Spleen (tissue), 13 donors: ENCODE results near the gene PTMA. TPM values are rescaled to one million over a fixed set of nuclear protein-coding genes. Genes with fewer than 3 reads are reported as not detected.
"Not testable (repeated sequence)": the region's sequence is repeated elsewhere in the genome, so short reads cannot be mapped to it uniquely, and the experiment has no call there.

Experiments
- DNase-seq: peaks from one replicate; pipeline ENCODE4 v3.0.0-alpha.2; 2020
- H3K27ac ChIP-seq, 8 donors: fragments of 200-600 bp; sonication (generic) in 7 of 8; 1 replicate in 4 of 8; 2 replicates in 4 of 8; pipeline versions ENCODE4 v1.5.0 to v1.8.0; 2016 to 2021; ENCODE audit warnings: inconsistent platforms in 4 of 8, mild to moderate bottlenecking in 4 of 8, moderate library complexity in 1 of 8
- H3K27me3 ChIP-seq, 7 donors: fragments of 200-600 bp; sonication (generic) in 6 of 7; replicated peaks in 1 of 7; 1 replicate in 4 of 7; 2 replicates in 3 of 7; pipeline versions ENCODE4 v1.5.0 to v1.8.0; 2016 to 2021; ENCODE audit warnings: inconsistent platforms in 3 of 7, mild to moderate bottlenecking in 1 of 7
- H3K36me3 ChIP-seq, 6 donors: fragments of 200-600 bp; sonication (generic) in 5 of 6; 1 replicate in 4 of 6; 2 replicates in 2 of 6; pipeline versions ENCODE4 v1.5.0 to v1.8.0; 2016 to 2021; ENCODE audit warnings: inconsistent platforms in 2 of 6
- H3K4me1 ChIP-seq, 6 donors: fragments of 200-600 bp; sonication (generic) in 5 of 6; 1 replicate in 3 of 6; 2 replicates in 3 of 6; pipeline versions ENCODE4 v1.5.0 to v1.8.0; 2016 to 2021; ENCODE audit warnings: inconsistent platforms in 3 of 6
- H3K4me3 ChIP-seq, 8 donors: fragments of 200-600 bp; sonication (generic) in 7 of 8; 1 replicate in 4 of 8; 2 replicates in 4 of 8; pipeline versions ENCODE4 v1.5.0 to v1.8.0; 2016 to 2021; ENCODE audit warnings: inconsistent platforms in 4 of 8, mild to moderate bottlenecking in 4 of 8, moderate library complexity in 2 of 8
- H3K9me3 ChIP-seq, 8 donors: fragments of 200-600 bp; sonication (generic) in 7 of 8; 1 replicate in 4 of 8; 2 replicates in 4 of 8; pipeline versions ENCODE4 v1.5.0 to v1.8.0; 2016 to 2021; ENCODE audit warnings: inconsistent platforms in 4 of 8
- CTCF ChIP-seq, 11 experiments: fragments of 200-600 bp in 7 of 11; fragments of 450-650 bp in 4 of 11; sonication (generic) in 4 of 11; IDR thresholded peaks in 8 of 11; conservative IDR thresholded peaks in 3 of 11; 1 replicate in 7 of 11; 2 replicates in 4 of 11; pipeline versions ENCODE4 v1.4.0 to v1.8.0; 2016 to 2021; ENCODE audit warnings: antibody characterized with exemption in 11 of 11, inconsistent platforms in 4 of 11, mild to moderate bottlenecking in 1 of 11
- POLR2A ChIP-seq, 3 donors: fragments of 450-650 bp; IDR thresholded peaks; one replicate each; pipeline ENCODE4 v1.5.1; 2017; ENCODE audit warnings: antibody characterized with exemption in 3 of 3, mild to moderate bottlenecking in 1 of 3
- POLR2AphosphoS5 ChIP-seq, 3 donors: sonication (generic); formaldehyde crosslinking; IDR thresholded peaks; one replicate each; pipeline ENCODE4 v1.5.1; 2017; ENCODE audit warnings: antibody characterized with exemption in 3 of 3
- WGBS, 5 donors: extraction: QIAGEN DNeasy Blood & Tissue Kit in 3 of 5; methylation state at CpG; one replicate each; pipeline versions ENCODE4 v1.1.5 to v1.1.7; 2013 to 2018; 5-methylcytosine and 5-hydroxymethylcytosine counted together
- intact Hi-C: fragments of 100-400 bp; cut with DNase I; formaldehyde crosslinking; loops from one replicate; pipeline ENCODE4 v1.15.0; 2023; ENCODE audit warnings: low total_unique reads
- long read RNA-seq, 2 donors: transcript quantifications; one replicate each; lab custom pipeline, GENCODE V29; 2026
- polyA plus RNA-seq, 3 donors: library from polyadenylated mRNA; stranded (reverse); fragments of 200-250 nt; gene quantifications; one replicate each; pipeline ENCODE4 v1.2.1, GENCODE V29; 2013
- total RNA-seq, 7 donors: library from RNA; depleted of rRNA in 3 of 7; stranded (reverse); fragments of >200 nt in 3 of 7; fragmentation: NEBNext Ultra II Directional in 4 of 7; extraction: Animal tissue kit (Norgen Biotek cat#: 25700) in 4 of 7; gene quantifications; one replicate each; pipeline versions ENCODE4 v1.1.0 to v1.2.1, GENCODE V29; 2016 to 2021
- donor health status: healthy with polysubstance abuse.
- donor health status: DM: no; HTN: no; CAD: no; lungs with moderate emphysema.
- donor health status: DM: no; HTN: no; CAD: no.
- donor health status: Bipolar disorder and iron deficiency.
- donor health status: healthy.
- donor health status: DM: no; HTN: no; CAD: no.
- donor health status: DM: yes; HTN: yes; CAD: no.

The PTMA gene
- total RNA-seq = 100 to 1,000 TPM; 509 to 901 (median 767) TPM
- 1,000 to 10,000 TPM; 1,653 to 2,114 (median 1,725) TPM for polyA plus RNA-seq
- long read RNA-seq, donor 1, transcript PTMA-211 (4 exons, 621 nt) = minor isoform, 6 of 754 reads
- long read RNA-seq, donor 1, transcript PTMA-201 (5 exons, 1,212 nt) = minor isoform, 48 of 754 reads
- long read RNA-seq, donor 1, transcript PTMA-202 (5 exons, 1,221 nt) = major isoform, 556 of 754 reads
- long read RNA-seq, donor 1, partial matches to known transcripts = 85 of 754 reads
- long read RNA-seq, donor 1, other reads (novel, unspliced or antisense) = 58 of 754 reads
- long read RNA-seq, donor 2, transcript PTMA-201 (5 exons, 1,212 nt) = minor isoform, 43 of 774 reads
- long read RNA-seq, donor 2, transcript PTMA-211 (4 exons, 621 nt) = minor isoform, 7 of 774 reads
- long read RNA-seq, donor 2, transcript PTMA-202 (5 exons, 1,221 nt) = major isoform, 574 of 774 reads
- long read RNA-seq, donor 2, partial matches to known transcripts = 97 of 774 reads
- long read RNA-seq, donor 2, other reads (novel, unspliced or antisense) = 50 of 774 reads

GRCh38 chr2:231707927-231708772, at the start of gene PTMA:
Gene PTMA (plus strand): TSS chr2:231708525. CDS start chr2:231708707, 182 bp downstream.
- H3K27ac ChIP-seq = peak within 1 kb of the TSS; percentile 94 to 100 (median 100)
- 0 to 1% (median 0%) methylated on average over 9 to 97 of the region's 97 CpGs for WGBS, 5 donors
- TF ChIP-seq POLR2AphosphoS5 (IDR thresholded peaks at IDR 0.05) (peak; percentile 99 to 100 (median 100)), CTCF (IDR thresholded peaks at IDR 0.05 in 8 of 11, conservative IDR thresholded peaks at IDR 0.05 in 3 of 11) (peak in 3 of 11 experiments; percentile 13 to 52 (median 37)), POLR2A (IDR thresholded peaks at IDR 0.05) (peak; percentile 95 to 97 (median 97))
- DNase-seq = peak; percentile 100
- H3K27me3 ChIP-seq = no peaks in the 10 kb centered on the region
- H3K36me3 ChIP-seq = peaks cover 0 to 27% (median 15%) of the 10 kb centered on the region in 6 donors
- H3K4me3 ChIP-seq = peak within 1 kb of the TSS; percentile 74 to 96 (median 90)
- peaks cover 24 to 66% (median 41%) of the 10 kb centered on the region in 6 donors for H3K4me1 ChIP-seq
- no peaks in the 10 kb centered on the region for H3K9me3 ChIP-seq
- intact Hi-C loops = no loop called here

GRCh38 chr2:231660073-231660472, 48.3 kb upstream of the PTMA start:
- H3K27me3 ChIP-seq, H3K9me3 ChIP-seq, H3K36me3 ChIP-seq, H3K27ac ChIP-seq, H3K4me3 ChIP-seq, DNase-seq: not testable (repeated sequence)
- peaks cover 0 to 36% (median 17%) of the 10 kb centered on the region in 6 donors for H3K4me1 ChIP-seq
- intact Hi-C loops = loop anchor here (10.0 kb wide), 1 partner anchor 55 kb away; no protein-coding TSS in a partner anchor
- 94 to 98% (median 96%) methylated on average over 7 of the region's 7 CpGs for WGBS, 5 donors

DNA sequence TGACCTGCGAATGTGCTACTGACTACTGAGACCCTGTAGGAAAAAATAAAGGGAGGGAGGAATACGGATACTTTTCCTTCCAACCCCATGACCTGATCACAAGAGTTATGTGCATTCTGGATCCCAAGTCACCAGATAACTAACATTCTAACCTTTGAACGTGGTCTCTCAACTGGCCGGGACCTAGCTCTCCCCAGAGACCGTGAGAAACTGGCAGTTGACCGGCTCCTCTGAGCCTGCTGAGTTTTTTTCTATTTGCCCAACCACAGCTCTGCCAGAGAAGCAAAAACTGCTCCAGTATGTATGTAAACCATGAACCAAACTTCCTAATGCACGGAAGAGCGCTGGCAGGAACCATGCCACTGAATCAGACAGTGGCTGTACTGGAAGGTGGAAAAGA, 47.5 kb upstream of the PTMA start:
- intact Hi-C loops = loop anchor here (10.0 kb wide), 1 partner anchor 54 kb away; no protein-coding TSS in a partner anchor
- H3K27ac ChIP-seq = peak overlapping the region in 2 of 8 donors; percentile 93 to 96
- no peaks in the 10 kb centered on the region for H3K36me3 ChIP-seq
- H3K27me3 ChIP-seq = no peaks in the 10 kb centered on the region
- TF ChIP-seq CTCF (IDR thresholded peaks at IDR 0.05 in 8 of 11, conservative IDR thresholded peaks at IDR 0.05 in 3 of 11) (no peak), POLR2A (IDR thresholded peaks at IDR 0.05) (no peak), POLR2AphosphoS5 (IDR thresholded peaks at IDR 0.05) (no peak)
- peaks cover 0 to 5% (median 0%) of the 10 kb centered on the region in 8 donors for H3K9me3 ChIP-seq
- WGBS, 5 donors = 82 to 95% (median 93%) methylated on average over 8 of the region's 8 CpGs
- no peak for DNase-seq
- peaks cover 5 to 44% (median 24%) of the 10 kb centered on the region in 6 donors for H3K4me1 ChIP-seq
- H3K4me3 ChIP-seq = no peak overlapping the region

- Histone ChIP-seq H3K27ac (peak overlapping the region; percentile 93 to 99 (median 96)), H3K36me3 (no peaks in the 10 kb centered on the region), H3K9me3 (peaks cover 0 to 5% (median 0%) of the 10 kb centered on the region in 8 donors), H3K27me3 (no peaks in the 10 kb centered on the region), H3K4me1 (peaks cover 10 to 50% (median 30%) of the 10 kb centered on the region in 6 donors), H3K4me3 (peak overlapping the region; percentile 21 to 68 (median 45))
- intact Hi-C loops = loop anchor here (10.0 kb wide), 1 partner anchor 53 kb away; no protein-coding TSS in a partner anchor
- no peak for TF ChIP-seq POLR2AphosphoS5 (IDR thresholded peaks at IDR 0.05)
- no peak for DNase-seq
- 59 to 70% (median 66%) methylated on average over 28 of the region's 28 CpGs for WGBS, 5 donors
These were observed 46.8 kb upstream of the PTMA start for GRCh38 chr2:231661422-231662027.
